Measurements from ENCODE around the gene ZNHIT2. TPM values are rescaled to one million over a fixed set of nuclear protein-coding genes. Genes with fewer than 3 reads are reported as not detected.

Gene ZNHIT2
- total and polyA plus RNA-seq, 10 of the 15 experiments (the other 5 are each of a cell fraction or from before 2014, with no cell fraction given), result 0.24 to 20.4 (median 15.5) TPM; not detected in 1

DNA sequence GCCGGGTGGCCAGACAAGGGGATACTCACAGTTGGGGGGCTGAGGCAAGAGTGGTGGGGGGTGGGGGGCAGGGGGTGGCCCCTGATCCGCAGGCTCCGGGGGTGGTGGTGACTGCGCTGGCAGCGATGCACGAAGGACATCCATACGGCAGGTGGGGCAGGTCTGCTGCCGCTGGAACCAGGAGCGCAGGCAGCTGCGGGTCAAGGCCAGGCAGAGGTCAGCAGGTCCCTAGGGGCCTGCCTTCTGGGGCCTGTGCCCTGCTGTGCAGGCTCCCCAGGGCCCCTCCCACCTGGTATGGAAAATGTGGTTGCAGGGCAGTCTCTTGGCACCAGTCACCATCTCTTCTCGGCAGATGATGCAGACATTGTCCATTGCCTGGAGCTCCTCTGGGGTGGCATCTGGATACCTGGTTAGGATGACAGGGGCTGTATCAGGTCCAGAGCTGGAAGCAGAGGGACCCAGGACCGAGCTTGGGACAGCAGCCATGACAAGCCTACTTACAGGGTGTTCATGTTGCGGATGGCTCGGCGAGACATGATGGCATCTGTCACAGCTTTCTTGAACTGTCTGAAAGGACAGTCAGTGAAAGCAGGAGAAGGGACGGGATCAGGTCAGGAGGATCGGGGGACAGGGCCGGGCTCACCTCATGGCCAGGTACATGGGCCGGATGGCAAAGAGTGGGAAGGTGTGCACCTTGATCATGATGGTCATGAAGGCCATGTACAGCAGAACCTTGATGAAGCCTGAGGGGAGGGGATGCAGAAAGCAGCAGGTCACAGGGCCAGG, 13.3 kb upstream of the ZNHIT2 start:
- H2AFZ ChIP-seq (ENCODE audit: control insufficient read depth, low read depth, low read length), result no peak overlapping the region
- ChIA-PET POLR2A (interaction anchor here (0.5 to 1.4 kb wide), 6 partner anchors 9 to 794 kb away, joined by 3 to 6 read pairs (median 4); partner anchors contain the start of genes FAU and MRPL49), RAD21 (ENCODE audit: unreplicated experiment) (interaction anchor here (1.0 to 2.4 kb wide), 6 partner anchors 9 to 51 kb away, joined by 3 to 9 read pairs (median 4); partner anchors contain the start of genes CAPN1, FAU, MRPL49 and TM7SF2), CTCF (interaction anchor here (0.8 to 6.7 kb wide), 5 partner anchors 10 to 198 kb away, joined by 3 to 40 read pairs (median 5); partner anchors contain the start of genes CAPN1, FAU, MRPL49 and ZNHIT2), SMC1A (ENCODE audit: uncharacterized antibody, unreplicated experiment) (interaction anchor here (1.0 to 2.3 kb wide), 4 partner anchors 9 to 200 kb away, joined by 3 to 10 read pairs (median 5); partner anchors contain the start of genes CAPN1, FAU and MRPL49)
- H4K20me1 ChIP-seq (ENCODE audit: control insufficient read depth, insufficient read depth), result 0 out of 2 replicates have a peak, but pooled peaks cover 4% of the 10 kb centered on the region
- H3K4me1 ChIP-seq (ENCODE audit: control insufficient read depth, insufficient read depth, low read length), result peaks cover 18% of the 10 kb centered on the region
- TF ChIP-seq NR2F1 (conservative IDR thresholded peaks at IDR 0.05), result 0 out of 2 replicates have a peak, but pooled peaks have one; percentile 19
- no peak for TF ChIP-seq CREM (IDR thresholded peaks at IDR 0.05; ENCODE audit: low read depth)
- H3K9me3 ChIP-seq (replicated peaks; ENCODE audit: control insufficient read depth, insufficient read depth, low read length), result no peaks in the 10 kb centered on the region
- H3K79me2 ChIP-seq (ENCODE audit: control insufficient read depth, insufficient read depth, low read length), result peaks cover 44% of the 10 kb centered on the region
- H3K27me3 ChIP-seq (replicated peaks in 1 of 2; ENCODE audit: control insufficient read depth in 2 of 2, insufficient read depth in 2 of 2, low read length in 1 of 2), result no peaks in the 10 kb centered on the region
- peak overlapping the region; percentile 98 for H3K4me2 ChIP-seq (ENCODE audit: control insufficient read depth, insufficient read depth)
- BruUV-seq (replicated peaks), result no TSS peak
- in situ Hi-C loops (cut with MboI), result no loop called here
- 0 out of 2 replicates have a peak overlapping the region, but pooled peaks have one; percentile 12 for H3K9ac ChIP-seq (ENCODE audit: control insufficient read depth, insufficient read depth, low read length)
- WGBS (ENCODE audit: insufficient coverage, insufficient replicate concordance, low lambda C conversion rate, missing lambda C conversion rate), result 53% methylated on average over 18 of the region's 19 CpGs
- intact Hi-C loops (cut with micrococcal nuclease; ENCODE audit: unreplicated experiment), result loop anchor here (5.0 to 10.0 kb wide), 2 partner anchors 51 to 124 kb away; partner anchors contain the start of gene CAPN1
- FAIRE-seq, result no peak
- no peak for ATAC-seq
- H3K27ac ChIP-seq (ENCODE audit: control insufficient read depth, insufficient read depth), result peak overlapping the region; percentile 99
- H3K36me3 ChIP-seq (ENCODE audit: control insufficient read depth in 2 of 2, insufficient read depth in 2 of 2, low read length in 1 of 2), result peaks cover 25 to 39% of the 10 kb centered on the region in 2 experiments
- no peak for DNase-seq (ENCODE audit: low read depth, low spot score)
- no peak overlapping the region; the same call in 1 of the 2 replicates for H3K4me3 ChIP-seq

Measured in GM12878 (cell line).